GM18951 (cell line): ENCODE measurements around the gene SLC23A2.
"Not testable (repeated sequence)": the region's sequence is repeated elsewhere in the genome, so short reads cannot be mapped to it uniquely, and the experiment has no call there.

Experiments used
- POLR2A ChIP-seq: IDR thresholded peaks from 4 replicates; pipeline ENCODE4 v1.6.1; 2011; ENCODE audit warnings: mild to moderate bottlenecking; ENCODE audit not compliant: insufficient read length, insufficient read depth; ENCODE audit errors: extremely low read depth
- in situ Hi-C: fragments of 300-500 bp; cut with MboI; formaldehyde crosslinking; loops from one replicate; pipeline ENCODE4 v1.12.0; 2022; ENCODE audit warnings: low sequenced_read_pairs, mixed read lengths, inconsistent platforms; ENCODE audit not compliant: unreplicated experiment

SLC23A2 gene

DNA sequence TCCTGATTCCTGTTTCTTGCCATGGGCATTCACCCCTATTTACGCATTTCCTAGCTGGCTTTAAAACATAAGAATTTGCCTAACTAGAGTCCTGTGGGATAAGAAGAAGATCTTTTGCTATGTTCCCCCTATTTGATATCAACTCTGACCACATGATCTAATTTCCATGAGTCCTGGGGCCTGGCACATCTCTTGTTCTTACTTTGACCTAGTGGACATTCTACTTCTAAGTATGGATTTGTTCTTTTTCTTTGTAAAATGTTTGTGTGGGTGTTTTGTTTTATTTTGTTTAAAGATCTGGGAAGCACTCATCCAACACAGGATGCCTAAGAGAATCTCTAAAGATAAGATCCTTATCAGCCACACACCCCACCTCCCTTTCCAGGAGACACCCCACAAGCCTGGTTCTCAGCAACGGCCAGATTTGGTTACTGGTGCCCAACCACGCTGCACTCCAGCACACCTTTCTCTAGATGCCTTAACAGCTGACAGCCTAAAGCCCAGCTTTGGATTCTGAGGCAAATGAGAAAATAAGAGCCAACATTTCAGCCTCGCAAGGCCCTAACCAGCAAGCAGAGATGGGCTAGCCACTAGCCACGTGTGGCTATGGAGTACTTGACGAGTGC is 74.7 kb downstream of the SLC23A2 start:
- in situ Hi-C loops = no loop called here
- TF ChIP-seq POLR2A = no peak

DNA sequence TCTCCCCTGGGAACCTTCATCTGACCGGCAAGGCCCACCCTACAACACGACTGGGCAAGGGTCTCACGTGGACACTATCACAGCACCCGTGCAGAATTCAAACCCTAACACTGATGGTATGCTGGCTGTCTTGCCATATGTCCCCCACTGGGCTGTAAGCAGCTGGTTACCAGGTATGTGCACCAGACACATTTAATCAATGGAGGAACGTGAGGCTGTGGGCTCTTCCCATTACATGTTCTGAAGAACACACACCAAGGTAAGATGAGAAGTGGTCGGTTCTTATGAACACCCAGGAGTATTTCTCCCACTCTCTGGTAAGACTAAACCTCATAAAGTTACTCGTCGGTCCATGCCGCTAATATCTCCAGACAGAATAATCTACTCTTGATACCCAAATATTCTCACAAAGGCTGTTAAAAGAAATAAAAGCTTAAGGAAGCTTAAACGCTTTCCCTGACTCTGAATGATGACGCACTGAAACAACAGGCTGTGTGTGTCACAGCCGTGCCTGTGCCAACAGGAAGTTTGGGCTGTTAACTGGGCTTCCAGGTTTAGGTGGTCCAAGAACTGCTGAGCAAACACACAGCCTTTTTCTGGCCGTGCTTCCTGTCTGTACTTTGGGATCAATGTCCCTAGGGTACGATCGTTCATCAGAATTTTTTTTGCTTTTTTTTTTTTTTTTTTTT is 75.3 kb downstream of the SLC23A2 start:
- TF ChIP-seq POLR2A = no peak
- in situ Hi-C loops = no loop called here

DNA sequence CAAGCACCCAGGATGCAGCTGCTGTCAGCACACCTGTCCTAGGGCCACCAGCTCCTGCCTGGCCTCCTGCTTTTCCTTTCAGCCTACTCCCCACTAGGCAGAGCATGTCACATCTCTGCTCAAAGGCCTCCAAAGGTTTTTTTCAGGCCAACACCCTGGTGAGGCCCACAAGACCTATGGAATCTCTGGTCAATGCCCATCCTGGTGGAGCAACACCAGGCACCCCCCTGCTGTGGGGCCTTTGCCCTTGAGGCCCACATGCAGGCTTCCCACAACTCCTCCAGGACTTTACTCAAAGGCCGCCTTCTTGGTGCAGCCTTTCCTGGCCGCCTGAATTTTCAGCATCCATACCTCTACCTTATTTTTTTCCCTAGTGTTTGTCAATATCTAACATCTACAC is 76.9 kb downstream of the SLC23A2 start:
- in situ Hi-C loops = no loop called here
- no peak for TF ChIP-seq POLR2A

DNA sequence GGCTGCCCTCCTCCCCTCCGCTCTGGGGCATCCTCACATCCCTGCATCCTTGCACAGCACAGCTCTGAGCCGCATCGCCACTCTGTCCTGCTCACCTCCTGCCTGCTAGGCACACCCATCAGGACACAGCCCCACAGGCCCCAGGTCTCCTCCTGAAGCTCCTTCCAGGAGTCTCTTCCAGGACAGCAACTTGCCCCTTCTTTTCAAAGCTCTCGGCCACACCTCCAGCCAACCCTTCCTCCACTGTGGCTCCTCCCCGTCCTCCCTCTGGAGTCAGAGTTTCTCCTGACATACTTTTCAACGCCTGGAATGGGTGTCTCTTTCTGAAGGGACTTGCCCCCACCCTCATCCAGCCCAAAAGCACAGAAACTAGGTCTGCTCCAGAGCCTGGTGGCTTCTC is 77.3 kb downstream of the SLC23A2 start:
- no peak for TF ChIP-seq POLR2A
- in situ Hi-C loops = no loop called here

DNA sequence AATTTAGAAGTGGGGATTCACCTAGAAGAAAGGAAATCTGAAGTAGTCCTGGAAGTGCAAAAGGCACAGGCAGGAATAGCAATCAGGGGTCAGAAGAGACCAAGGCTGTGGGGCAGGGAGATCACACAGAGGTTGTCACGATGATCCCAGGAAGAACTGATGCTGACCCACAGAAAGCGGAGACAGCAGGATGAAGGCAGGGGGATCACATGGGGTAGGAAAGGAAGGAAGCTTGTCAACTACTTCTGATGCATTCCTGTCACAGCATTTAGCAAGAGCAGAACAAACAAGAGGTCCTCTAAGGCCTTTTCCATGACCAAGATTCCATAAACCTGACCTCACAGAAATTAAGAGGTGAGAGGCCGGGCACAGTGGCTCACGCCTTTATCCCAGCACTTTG is 79.1 kb downstream of the SLC23A2 start:
- TF ChIP-seq POLR2A = no peak
- in situ Hi-C loops = no loop called here

DNA sequence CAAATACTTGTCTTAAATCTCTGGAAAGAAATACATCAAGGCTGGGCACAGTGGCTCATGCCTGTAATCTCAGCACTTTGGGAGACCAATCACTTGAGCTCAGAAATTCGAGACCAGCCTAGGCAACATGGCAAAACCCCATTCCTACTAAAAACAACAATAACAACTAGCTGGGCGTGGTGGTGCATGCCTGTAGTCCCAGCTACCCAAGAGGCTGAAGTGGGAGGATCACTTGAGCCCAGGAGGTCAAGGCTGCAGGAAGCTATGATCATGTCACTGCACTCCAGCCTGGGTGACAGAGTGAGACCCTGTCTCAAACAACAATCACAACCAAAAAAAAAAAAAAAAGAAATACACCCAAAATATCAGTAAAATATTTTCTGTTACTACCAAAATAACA is 80.0 kb downstream of the SLC23A2 start:
- in situ Hi-C loops = not testable (repeated sequence)

DNA sequence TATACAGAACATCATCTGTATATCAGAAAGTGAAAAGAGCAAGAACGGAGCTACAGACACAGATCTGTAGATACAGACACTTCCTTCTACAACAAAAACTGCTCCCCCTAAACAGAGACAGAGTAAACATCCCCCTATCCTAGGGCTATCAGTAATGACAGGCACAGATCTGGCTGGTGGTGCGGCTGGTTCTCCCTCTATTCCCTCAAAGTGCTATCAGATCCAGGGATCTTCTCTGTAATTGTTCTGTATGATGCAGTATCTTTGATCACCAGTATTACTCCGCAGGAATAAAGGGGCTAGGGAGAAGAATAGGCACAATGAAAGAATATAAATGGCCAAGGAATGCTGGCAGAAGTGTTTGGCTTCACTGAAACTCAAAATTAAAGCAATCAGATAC is 80.7 kb downstream of the SLC23A2 start:
- no peak for TF ChIP-seq POLR2A
- in situ Hi-C loops = no loop called here

DNA sequence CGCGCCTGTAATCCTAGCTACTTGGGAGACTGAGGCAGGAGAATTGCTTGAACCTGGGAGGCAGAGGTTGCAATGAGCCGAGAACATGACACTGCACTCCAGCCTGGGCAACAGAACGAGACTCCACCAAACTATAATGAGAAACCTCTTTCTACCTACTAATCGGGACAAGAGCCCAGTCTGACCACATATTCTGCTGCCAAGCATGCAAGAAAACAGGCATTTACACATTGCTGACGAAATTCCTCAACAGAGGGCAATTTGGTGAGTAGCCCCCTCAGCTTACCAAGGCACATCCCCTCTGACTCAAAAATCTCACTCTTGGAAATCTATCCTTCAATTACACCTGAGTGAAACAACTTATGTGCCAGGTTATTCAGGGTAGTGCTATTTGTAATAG is 81.2 kb downstream of the SLC23A2 start:
- in situ Hi-C loops = no loop called here
- TF ChIP-seq POLR2A = no peak

DNA sequence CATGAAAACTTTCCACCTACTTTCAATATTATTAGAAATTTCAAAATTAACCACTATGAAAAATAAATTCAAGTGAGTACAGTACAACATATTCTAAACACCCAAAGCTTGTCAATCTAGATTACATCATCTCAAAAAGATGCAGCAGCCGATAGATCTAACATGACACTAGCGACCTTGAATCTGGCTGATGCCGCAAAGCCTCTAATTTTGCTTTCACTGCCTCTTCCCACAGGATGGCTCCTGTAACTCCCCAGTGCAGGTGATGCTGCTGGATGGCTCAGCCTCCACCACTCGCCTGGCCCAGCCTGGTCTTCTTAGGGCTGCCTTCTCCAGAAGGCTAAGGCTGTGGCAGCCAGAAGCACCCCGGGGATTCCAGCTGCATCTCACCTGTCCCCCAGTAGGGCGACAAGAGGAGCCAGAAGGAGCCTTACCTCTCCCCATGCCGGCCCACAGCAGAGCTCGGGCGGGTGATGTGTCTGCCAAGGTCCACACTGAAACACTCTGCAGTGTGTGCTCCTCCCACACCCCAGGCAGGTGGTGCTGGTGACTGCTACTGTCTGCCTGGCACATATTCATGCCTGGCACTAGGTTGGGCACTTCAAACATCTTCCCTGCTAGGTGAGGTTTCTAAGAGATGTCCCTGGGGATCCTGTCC is 82.1 kb downstream of the SLC23A2 start:
- no peak for TF ChIP-seq POLR2A

DNA sequence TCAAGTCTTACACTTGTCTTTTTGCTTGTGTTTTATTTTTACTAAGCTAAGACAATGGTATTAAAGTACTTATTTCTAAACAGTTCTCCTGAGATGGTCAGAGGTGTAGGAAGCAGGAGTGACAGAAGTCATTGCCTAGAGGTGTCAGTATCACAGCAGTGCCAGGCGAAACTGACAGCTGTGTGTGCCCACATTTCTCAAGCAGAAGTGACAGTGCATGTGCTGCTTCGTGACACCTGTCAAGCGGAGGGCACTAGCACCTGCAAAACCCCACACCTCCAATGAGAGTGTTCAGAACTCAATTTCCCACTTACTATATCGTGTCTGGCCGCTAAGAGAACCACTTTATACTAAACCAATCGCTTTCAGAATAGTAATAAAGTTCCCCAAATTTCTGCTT is 82.8 kb downstream of the SLC23A2 start:
- in situ Hi-C loops = no loop called here
- no peak for TF ChIP-seq POLR2A

More for the DNA sequence above, 82.1 kb downstream of the SLC23A2 start:
- in situ Hi-C loops = no loop called here

DNA sequence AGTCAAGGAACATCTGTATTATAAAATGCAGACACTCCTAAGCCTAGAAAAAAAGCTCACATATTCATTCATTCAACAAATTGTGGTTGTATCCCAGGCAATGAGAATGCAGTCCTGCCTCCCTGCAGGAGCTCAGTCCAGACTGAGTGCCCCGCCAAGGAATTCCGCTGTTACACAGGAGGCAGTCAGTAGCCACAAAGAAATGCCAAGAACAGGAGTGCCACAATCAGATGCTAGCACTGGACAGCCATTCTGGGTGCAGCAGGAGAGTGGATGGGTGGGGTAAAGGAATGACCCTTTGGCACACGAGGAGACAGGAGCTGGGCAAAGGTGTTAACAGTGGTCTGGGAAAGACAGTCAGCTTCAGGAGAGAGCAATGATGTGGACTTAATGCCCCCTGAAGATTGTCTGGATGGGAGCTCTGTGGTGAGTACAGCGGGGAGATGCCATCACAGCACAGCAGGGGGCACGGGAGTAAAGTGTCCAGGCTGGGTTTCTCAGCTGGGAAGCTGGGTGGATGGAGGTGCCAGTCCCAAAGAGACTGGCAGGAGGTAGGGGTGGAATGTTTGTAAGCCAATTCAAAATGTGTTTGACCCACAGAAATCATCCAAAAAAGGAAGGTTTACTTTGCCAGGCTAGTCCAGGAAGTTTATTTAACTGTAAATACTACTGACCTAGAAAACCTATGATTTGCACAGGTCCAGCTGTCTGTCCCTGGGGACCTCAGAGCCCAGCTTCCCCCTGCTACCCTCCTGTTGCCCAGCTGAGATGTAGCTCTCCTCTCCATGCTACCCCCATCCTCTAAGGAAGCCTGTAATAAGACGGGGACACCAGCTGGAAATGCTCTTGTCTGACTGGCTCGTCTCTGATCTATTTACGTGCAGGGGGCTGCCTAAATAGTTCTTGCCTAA is 84.1 kb downstream of the SLC23A2 start:
- in situ Hi-C loops = no loop called here
- no peak for TF ChIP-seq POLR2A

DNA sequence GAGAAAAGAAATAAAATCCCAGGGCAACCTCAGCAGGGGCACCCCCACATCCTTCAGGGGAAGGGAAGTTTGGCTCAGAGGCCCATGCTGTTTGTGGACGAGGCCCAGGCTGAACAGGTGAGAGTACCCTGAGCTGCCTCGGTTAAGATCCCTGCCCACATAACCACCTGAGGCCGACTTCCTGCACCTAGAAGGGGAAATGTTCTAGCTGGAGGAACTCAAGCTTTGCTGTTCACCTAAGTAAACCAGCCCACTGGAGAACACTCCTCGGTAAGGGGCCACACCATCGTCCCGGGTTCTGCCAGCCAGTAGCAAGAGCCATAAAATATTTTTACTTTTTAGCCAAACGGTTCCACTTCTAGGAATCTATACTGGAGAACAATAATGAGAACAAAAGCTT is 88.2 kb downstream of the SLC23A2 start:
- no peak for TF ChIP-seq POLR2A
- in situ Hi-C loops = no loop called here

DNA sequence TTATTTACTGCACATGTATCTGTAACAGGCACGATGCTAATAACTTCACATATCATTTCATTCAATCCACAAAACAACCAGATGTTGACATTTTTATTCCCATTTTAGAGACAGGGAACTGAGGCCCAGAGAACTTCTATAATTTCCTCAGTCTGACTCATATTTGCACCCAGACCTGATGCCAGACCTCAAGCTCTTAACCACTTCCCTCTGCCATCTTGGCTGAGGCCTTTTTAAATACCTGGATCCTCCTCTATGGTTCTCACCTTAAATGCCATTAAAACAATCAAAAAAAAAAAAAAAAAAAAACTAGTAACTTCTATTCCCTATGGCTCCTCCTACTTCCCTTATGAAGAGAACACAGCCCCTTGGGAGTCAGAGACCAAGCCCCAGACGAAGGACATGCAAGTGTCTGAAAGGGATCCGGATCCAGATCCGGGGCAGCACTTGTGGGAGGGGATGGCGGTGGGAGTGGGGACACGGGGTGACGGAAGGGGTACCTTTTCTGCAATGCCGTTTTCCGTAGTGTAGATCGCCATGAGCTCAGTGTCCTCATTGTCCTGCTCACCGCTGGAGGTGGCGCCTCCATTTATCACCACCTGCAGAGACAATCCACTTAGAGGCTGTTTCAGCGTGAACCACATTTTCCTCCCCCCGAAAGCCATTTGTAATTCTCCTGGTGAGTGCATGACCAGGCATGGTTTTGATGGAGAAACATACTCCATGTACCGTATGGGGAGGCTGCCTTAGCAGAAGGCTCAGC is 88.7 kb downstream of the SLC23A2 start:
- in situ Hi-C loops = no loop called here
- no peak for TF ChIP-seq POLR2A

DNA sequence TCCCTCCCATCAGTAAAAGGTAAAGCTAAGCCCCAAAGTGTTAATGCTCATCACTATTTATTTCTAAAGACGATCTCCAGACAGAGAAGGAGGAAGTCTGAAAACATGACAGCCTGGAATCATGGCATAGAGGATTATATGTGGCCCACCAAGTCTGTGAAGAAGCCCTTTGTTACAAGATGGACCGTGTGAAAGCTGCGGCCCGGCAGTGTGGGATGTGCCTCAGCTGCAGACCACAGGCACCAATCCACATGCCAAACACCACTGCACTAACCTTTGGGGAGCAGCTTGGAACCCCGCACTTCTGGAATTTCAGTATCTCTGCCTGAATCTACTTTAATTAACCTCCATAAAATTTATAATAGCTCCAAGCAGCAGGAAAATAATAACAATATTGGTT is 90.4 kb downstream of the SLC23A2 start:
- in situ Hi-C loops = no loop called here
- TF ChIP-seq POLR2A = no peak
